HG03439 (cell line): ENCODE results near the gene PIGP.
"Not testable (repeated sequence)": the region's sequence is repeated elsewhere in the genome, so short reads cannot be mapped to it uniquely, and the experiment has no call there.

Source experiments
- ATAC-seq: cut with Tn5 transposase; IDR thresholded peaks from one replicate; pipeline ENCODE4 v1.9.1; 2021; ENCODE audit warnings: mild to moderate bottlenecking, moderate library complexity; ENCODE audit not compliant: unreplicated experiment

PIGP gene

DNA sequence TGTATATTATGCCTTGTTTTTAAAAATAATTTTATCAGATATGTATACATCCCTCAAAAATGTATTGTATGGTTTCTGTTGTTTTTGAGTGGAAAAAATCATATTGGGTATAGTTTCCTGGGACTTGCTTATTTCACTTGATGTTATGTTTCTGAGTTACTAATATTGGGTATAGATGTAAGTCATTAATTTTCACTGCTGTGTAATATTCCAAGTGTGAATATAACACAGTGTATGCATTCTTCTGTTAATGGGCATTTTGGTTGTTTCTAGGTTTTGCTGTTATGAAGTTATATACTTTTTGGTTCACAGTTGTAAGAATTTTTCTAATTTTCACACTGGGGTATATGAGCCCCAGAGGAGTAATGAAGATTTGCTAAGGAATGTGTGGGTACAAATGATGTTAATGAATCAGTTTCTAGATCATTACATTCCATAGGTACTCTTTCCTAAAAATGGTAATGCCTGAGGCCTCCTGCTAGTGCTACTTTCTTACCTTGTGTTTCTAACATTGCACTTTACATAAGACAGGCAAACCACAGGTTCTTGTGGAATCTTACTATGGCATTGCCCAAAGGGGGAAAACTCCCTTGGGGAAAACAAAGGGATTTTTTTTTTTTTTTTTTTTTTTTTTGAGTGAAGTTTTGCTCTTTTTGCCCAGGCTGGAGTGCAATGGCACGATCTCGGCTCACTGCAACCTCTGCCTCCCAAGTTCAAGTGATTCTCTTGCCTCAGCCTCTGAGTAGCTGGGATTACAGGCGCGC is 3.4 kb upstream of the PIGP start:
- ATAC-seq, result no peak

GRCh38 chr21:37075214-37075770 is 2.4 kb upstream of the PIGP start:
- ATAC-seq, result no peak

- ATAC-seq, result no peak
These were observed 1.7 kb upstream of the PIGP start for GRCh38 chr21:37074546-37074945.

DNA sequence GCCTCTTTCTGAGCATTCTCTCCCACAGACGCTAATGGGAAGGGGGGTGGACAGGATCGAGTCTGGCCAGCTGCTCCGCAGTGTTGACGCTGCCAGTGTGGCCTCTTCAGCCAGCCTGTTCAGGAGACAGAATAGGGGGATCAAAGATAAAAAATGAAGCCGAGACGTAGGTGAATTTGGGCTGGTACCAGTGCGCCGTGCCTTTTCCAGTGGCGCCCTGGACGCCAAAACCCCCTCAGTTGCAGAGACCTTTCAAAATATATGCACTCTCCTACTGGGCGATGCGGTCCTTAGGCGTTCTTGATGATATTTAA is 1.3 kb upstream of the PIGP start:
- no peak for ATAC-seq

DNA sequence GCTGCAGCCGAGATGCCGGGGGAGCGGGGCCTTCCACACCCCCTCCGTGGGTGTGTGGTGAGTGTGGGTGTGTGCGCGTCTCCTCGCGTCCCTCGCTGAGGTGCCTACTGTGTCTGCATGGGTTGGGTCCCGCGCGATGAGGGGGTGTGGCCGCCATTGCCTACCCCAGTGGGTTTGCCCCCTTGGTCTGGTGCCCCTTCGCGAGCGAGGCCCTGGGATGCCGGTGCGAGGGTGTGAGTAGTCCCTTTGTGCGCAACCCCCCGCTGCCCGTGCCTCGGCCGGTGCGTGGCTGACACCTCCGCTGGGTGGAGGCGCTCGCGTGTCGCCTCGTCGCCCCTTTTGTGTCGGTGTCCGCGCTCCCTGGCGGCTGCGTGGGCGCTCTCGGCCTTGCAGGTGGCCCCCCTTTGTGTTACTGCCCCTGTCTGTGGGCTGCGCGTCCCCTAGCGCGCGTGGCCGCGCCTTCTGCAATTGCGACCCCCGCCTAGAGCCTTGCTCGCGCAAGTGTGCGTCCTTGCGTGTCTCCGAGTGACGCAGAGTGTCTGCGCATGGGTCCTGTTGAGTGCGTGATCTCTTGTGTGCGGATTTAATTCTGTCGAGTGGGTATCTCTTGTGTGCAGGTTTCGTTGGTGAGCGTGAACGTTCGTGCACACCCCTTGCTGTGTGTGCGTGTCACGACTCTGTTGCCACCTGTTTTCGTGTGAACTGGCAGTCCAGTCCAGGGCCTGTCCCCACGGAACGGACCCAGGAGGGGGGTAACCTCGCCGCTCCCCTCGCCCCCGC is 736 bp upstream of the PIGP start:
- peak; percentile 41 for ATAC-seq

GRCh38 chr21:37072274-37072987 is 440 bp downstream of the PIGP start:
- peak; percentile 41 for ATAC-seq

GRCh38 chr21:37071561-37072273 is 1.2 kb downstream of the PIGP start:
- ATAC-seq, result no peak

DNA sequence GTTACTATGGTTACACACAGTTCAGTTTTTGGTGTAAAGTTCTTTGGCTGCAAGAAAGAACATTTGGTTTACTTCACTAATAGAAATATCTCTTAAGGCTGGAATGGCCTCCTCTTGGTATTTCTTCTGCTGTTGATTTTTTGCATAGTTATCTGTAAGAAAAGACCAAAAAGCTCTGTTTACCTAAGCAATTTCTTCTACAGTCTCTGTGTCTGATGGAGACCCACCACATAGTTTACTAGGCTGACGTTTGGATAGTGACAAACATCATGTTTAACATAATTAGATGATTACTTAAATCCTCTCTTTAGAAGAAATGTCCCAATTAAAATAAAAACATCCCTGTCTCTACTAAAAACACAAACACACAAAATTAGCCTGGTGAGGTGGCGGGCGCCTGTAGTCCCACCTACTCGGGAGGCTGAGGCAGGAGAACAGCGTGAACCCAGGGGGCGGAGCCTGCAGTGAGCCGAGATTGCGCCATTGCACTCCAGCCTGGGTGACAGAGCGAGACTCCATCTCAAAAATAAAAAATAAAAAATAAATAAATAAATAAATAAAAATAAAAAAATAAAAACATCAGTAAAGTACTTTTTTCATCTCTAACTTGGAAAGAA is 7.2 kb downstream of the PIGP start:
- no peak for ATAC-seq

DNA sequence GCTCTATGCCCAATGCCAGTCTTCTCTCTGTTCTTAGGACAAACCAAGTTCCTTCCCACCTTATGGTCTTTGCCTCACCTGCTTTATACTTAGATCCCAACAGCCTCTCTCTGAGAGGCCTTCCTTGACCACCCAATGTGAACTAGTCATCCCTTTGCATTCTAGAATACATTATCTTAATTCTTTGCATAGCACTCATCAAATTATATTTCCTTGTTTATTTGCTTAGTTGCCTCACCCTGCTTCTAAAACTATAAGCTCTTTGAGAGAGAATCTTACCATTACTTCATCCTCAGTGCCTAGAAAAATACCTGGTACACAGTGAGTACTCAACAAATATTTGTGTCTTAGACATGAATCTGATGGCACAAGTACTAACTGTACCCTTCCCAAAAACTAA is 8.0 kb downstream of the PIGP start:
- no peak for ATAC-seq

GRCh38 chr21:37063433-37063832 is 9.4 kb downstream of the PIGP start:
- no peak for ATAC-seq

GRCh38 chr21:37062593-37062935 is 10.3 kb downstream of the PIGP start:
- no peak for ATAC-seq

- ATAC-seq, result no peak
These were observed 10.8 kb downstream of the PIGP start for GRCh38 chr21:37061926-37062592.

DNA sequence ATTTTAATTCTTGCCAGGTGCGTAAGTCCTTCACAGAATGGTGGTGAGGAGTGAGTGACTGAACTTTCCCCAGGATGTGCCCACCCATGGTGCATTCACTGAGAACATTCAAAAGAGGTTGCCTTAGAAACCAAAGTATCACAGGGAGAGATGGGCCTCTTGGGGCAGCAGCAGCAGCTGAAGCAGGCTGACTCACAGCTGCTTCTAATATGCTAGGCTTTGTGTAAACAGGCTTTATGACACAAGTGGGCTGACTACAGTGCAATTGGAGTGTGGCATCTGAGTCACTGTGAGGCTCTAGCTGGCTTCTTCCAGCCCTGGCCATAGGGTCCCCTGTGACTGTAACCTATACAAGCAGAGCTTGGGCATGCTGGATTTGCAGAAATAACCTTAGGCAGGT is 12.6 kb downstream of the PIGP start:
- no peak for ATAC-seq

DNA sequence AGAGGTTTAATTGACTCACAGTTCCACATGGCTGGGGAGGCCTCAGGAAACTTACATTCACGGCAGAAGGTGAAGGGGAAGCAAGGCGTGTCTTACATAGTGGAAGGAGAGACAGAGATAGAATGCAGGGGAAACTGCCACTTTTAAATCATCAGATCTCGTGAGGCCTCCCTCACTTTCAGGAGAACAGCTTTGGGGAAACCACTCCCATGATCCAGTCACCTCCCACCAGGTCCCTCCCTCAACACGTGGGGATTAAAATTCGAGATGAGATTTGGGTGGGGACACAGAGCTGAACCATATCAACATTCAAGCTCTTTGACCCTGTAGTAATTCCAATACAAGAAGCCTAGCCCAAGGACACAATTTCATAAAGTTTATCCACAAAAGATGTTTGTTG is 13.7 kb downstream of the PIGP start:
- ATAC-seq, result no peak

DNA sequence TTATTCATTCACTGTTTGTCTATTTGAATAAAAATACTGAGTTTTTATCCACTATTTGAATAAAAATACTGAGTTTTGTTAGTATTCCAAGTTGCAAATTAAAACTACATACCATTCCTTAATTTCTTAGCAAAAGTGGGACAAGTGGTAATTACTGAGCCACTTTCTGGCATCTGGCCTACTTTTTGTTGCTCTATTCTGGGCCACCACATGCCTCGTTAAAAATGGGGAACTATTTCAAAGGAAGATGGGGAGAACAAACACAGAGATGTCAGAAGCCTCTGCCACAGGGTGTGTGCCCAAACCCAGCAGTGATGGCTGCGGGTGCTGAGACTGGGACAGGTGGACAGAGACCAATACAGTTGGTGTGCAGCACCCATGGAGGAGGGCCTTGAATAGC is 14.6 kb downstream of the PIGP start:
- no peak for ATAC-seq

- ATAC-seq, result no peak
These were observed 15.3 kb downstream of the PIGP start for GRCh38 chr21:37057614-37058013.

DNA sequence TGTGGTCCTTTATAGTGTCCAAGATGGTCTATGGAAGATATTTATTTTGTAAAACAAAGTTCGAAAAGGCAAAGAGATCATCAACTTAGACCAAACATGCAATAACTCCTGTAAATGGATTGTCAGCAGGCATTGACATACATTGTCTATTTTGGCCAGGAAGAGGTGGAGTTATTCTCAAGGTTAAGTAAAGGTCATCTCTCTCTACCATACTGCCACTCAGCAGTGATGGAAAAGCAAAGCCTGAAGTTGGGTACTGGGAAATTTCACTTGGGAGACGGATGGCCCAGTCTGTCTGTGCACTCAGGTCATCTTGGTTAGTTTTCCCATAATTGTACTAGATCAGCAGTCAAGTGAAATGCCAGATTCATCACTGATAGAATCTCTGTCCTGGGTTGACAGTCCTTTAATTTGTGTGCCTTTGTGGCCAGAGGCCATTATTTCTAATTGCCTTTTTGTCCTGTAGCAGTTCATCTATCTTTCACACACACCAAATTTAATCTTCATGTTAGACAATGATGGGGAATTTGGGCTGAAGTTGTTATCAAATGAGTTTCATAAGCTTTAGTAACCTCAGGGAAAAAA is 17.5 kb downstream of the PIGP start:
- no peak for ATAC-seq

DNA sequence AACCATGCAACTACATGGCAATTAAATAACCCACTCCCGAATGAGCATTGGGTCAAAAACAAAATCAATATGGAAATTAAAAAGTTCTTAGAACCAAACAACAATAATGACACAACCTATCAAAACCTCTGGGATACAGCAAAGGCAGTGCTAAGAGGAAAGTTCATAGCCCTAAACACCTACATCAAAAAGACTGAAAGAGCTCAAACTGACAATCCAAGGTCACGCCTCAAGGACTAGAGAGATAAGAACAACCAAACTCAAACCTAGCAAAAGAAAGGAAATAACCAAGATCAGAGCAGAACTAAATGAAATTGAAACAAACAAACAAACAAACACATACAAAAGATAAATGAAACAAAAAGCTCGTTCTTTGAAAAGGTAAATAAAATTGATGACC is 23.1 kb downstream of the PIGP start:
- ATAC-seq, result not testable (repeated sequence)

GRCh38 chr21:37047079-37047478 is 25.8 kb downstream of the PIGP start:
- no peak for ATAC-seq

DNA sequence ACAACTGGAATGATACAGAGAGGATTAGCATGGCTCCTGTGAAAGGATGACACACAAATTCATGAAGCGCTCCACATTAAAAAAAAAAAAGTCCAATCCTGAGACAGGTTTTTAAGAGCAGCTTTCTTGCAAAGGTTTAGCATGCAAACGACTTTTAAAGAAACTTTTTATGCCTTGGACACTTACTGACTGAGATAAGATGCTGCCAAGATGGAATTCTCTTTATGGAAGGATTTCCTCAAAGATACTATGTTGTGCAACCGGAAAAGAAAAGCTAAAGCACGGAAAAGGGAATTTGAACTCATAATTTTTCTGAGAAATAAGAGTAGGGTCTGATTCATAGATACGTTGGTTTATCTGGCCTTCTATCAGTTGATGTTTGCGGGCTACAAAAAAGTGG is 27.3 kb downstream of the PIGP start:
- ATAC-seq, result no peak
